Tibial nerve (tissue), 4 donors: Measurements from ENCODE around the gene ANP32B. TPM values are rescaled to one million over a fixed set of nuclear protein-coding genes. Genes with fewer than 3 reads are reported as not detected.
A peak's percentile ranks its signal among the peaks of the same experiment; 100 is the strongest.
"Not testable (repeated sequence)": the region's sequence is repeated elsewhere in the genome, so short reads cannot be mapped to it uniquely, and the experiment has no call there.

ENCODE experiments used
- DNase-seq, 2 donors: peaks; one replicate each; pipeline ENCODE4 v3.0.0-alpha.2; 2019; ENCODE audit warnings: low spot score in 2 of 2
- H3K27ac ChIP-seq, 4 donors: fragments of 200-600 bp; sonication (generic) in 3 of 4; one replicate each; pipeline ENCODE4 v1.5.1; 2017 to 2019; ENCODE audit warnings: mild to moderate bottlenecking in 1 of 4
- H3K27me3 ChIP-seq, 2 donors: fragments of 200-600 bp; sonication (generic) in 1 of 2; one replicate each; pipeline versions ENCODE4 v1.5.1 to v1.6.0; 2017 to 2019
- H3K36me3 ChIP-seq, 3 donors: fragments of 200-600 bp; sonication (generic); one replicate each; pipeline ENCODE4 v1.5.1; 2018 to 2019
- H3K4me1 ChIP-seq, 4 donors: fragments of 200-600 bp; sonication (generic) in 3 of 4; one replicate each; pipeline ENCODE4 v1.5.1; 2017 to 2019
- H3K4me3 ChIP-seq, 4 donors: fragments of 200-600 bp; sonication (generic) in 3 of 4; one replicate each; pipeline ENCODE4 v1.5.1; 2017 to 2019; ENCODE audit warnings: mild to moderate bottlenecking in 1 of 4, moderate library complexity in 1 of 4
- H3K9me3 ChIP-seq, 4 donors: fragments of 200-600 bp; sonication (generic) in 3 of 4; one replicate each; pipeline ENCODE4 v1.5.1; 2017 to 2019
- EP300 ChIP-seq, 2 donors: sonication (generic); formaldehyde crosslinking; IDR thresholded peaks; one replicate each; pipeline ENCODE4 v1.6.1; 2017; ENCODE audit warnings: antibody characterized with exemption in 2 of 2, mild to moderate bottlenecking in 1 of 2
- POLR2A ChIP-seq, 2 donors: fragments of 450-650 bp; IDR thresholded peaks; one replicate each; pipeline ENCODE4 v1.6.1; 2017; ENCODE audit warnings: antibody characterized with exemption in 2 of 2, mild to moderate bottlenecking in 2 of 2, moderate library complexity in 2 of 2
- WGBS, 2 donors: methylation state at CpG; one replicate each; pipeline ENCODE4 v1.1.5; 2018; 5-methylcytosine and 5-hydroxymethylcytosine counted together
- total RNA-seq, 4 donors: library from RNA; depleted of rRNA; stranded (reverse); fragments of >200 nt; gene quantifications; one replicate each; pipeline ENCODE4 v1.1.0, GENCODE V29; 2016
- TF ChIP-seq, protein P1 (sequence below), 5 experiments: fragments of 200-600 bp in 3 of 5; fragments of 450-650 bp in 2 of 5; sonication (generic) in 3 of 5; IDR thresholded peaks; one replicate each; pipeline ENCODE4 v1.5.1; 2016 to 2019; ENCODE audit warnings: antibody characterized with exemption in 5 of 5, mild to moderate bottlenecking in 3 of 5, moderate library complexity in 2 of 5

ANP32B gene
- total RNA-seq, 4 donors from 2014 or later, result 39.0 to 59.4 (median 51.8) TPM

GRCh38 chr9:97944612-97945011, 38.5 kb upstream of the ANP32B start:
- no peak overlapping the region for H3K4me3 ChIP-seq
- H3K9me3 ChIP-seq, result no peaks in the 10 kb centered on the region
- TF ChIP-seq EP300 (IDR thresholded peaks at IDR 0.05) (no peak), POLR2A (IDR thresholded peaks at IDR 0.05) (no peak)
- TF ChIP-seq, protein P1, sequence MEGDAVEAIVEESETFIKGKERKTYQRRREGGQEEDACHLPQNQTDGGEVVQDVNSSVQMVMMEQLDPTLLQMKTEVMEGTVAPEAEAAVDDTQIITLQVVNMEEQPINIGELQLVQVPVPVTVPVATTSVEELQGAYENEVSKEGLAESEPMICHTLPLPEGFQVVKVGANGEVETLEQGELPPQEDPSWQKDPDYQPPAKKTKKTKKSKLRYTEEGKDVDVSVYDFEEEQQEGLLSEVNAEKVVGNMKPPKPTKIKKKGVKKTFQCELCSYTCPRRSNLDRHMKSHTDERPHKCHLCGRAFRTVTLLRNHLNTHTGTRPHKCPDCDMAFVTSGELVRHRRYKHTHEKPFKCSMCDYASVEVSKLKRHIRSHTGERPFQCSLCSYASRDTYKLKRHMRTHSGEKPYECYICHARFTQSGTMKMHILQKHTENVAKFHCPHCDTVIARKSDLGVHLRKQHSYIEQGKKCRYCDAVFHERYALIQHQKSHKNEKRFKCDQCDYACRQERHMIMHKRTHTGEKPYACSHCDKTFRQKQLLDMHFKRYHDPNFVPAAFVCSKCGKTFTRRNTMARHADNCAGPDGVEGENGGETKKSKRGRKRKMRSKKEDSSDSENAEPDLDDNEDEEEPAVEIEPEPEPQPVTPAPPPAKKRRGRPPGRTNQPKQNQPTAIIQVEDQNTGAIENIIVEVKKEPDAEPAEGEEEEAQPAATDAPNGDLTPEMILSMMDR (IDR thresholded peaks at IDR 0.05), result no peak
- DNase-seq, result no peak
- H3K36me3 ChIP-seq, result no peaks in the 10 kb centered on the region
- H3K27me3 ChIP-seq, result no peaks in the 10 kb centered on the region
- WGBS, 2 donors, result 81% methylated on average over 3 of the region's 3 CpGs
- H3K27ac ChIP-seq, result no peak overlapping the region
- H3K4me1 ChIP-seq, result no peaks in the 10 kb centered on the region

DNA sequence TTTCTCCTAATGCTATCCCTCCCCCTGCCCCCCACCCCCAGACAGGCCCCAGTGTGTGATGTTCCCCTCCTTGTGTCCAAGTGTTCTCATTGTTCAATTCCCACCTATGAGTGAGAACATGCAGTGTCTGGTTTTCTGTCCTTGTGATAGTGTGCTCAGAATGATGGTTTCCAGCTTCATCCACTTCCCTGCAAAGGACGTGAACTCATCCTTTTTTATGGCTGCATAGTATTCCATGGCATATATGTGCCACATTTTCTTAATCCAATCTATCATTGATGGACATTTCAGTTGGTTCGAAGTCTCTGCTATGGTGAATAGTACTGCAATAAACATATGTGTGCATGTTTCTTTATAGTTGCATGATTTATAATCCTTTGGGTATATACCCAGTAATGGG, 37.7 kb upstream of the ANP32B start:
- H3K27ac ChIP-seq, H3K9me3 ChIP-seq, DNase-seq, H3K27me3 ChIP-seq, H3K36me3 ChIP-seq, H3K4me3 ChIP-seq, H3K4me1 ChIP-seq: not testable (repeated sequence)
- 87 to 96% methylated on average over 2 of the region's 2 CpGs for WGBS, 2 donors

GRCh38 chr9:97947094-97947493, 36.0 kb upstream of the ANP32B start:
- not testable (repeated sequence) for H3K27ac ChIP-seq, H3K4me3 ChIP-seq, DNase-seq, H3K27me3 ChIP-seq, H3K4me1 ChIP-seq, H3K36me3 ChIP-seq
- peaks cover 0 to 11% (median 0%) of the 10 kb centered on the region in 4 donors for H3K9me3 ChIP-seq
- WGBS, 2 donors, result 40 to 52% methylated on average over 2 of the region's 2 CpGs

DNA sequence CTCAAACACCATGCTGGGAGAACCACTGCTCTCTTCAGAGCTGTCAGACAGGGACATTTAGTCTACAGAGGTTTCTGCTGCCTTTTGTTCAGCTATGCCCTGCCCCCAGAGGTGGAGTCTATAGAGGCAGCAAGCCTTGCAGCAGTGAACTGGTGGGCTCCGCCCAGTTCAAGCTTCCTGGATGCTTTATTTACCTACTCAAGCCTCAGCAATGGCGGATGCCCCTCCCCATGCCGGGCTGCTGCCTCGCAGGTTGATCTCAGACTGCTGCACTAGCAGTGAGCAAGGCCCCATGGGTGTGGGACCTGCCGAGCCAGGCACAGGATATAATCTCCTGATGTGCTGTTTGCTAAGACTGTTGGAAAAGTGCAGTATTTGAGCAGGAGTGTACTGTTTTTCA, 32.3 kb upstream of the ANP32B start:
- 83 to 88% methylated on average over 5 of the region's 5 CpGs for WGBS, 2 donors
- not testable (repeated sequence) for H3K27ac ChIP-seq

GRCh38 chr9:97954550-97954989, 28.6 kb upstream of the ANP32B start:
- Histone ChIP-seq H3K4me1 (peaks cover 0 to 4% (median 0%) of the 10 kb centered on the region in 4 donors), H3K4me3 (no peak overlapping the region), H3K27me3 (no peaks in the 10 kb centered on the region), H3K9me3 (peaks cover 0 to 11% (median 0%) of the 10 kb centered on the region in 4 donors), H3K27ac (no peak overlapping the region), H3K36me3 (no peaks in the 10 kb centered on the region)
- DNase-seq, result peak in 1 of 2 donors; percentile 8
- TF ChIP-seq EP300 (IDR thresholded peaks at IDR 0.05), result no peak
- TF ChIP-seq, protein P1 (IDR thresholded peaks at IDR 0.05), result peak in 4 of 5 experiments; percentile 11 to 48 (median 18)

More for the DNA sequence above, 32.3 kb upstream of the ANP32B start:
- peaks cover 0 to 11% (median 0%) of the 10 kb centered on the region in 4 donors for H3K9me3 ChIP-seq
- not testable (repeated sequence) for H3K4me1 ChIP-seq, H3K27me3 ChIP-seq, DNase-seq, H3K36me3 ChIP-seq, H3K4me3 ChIP-seq

DNA sequence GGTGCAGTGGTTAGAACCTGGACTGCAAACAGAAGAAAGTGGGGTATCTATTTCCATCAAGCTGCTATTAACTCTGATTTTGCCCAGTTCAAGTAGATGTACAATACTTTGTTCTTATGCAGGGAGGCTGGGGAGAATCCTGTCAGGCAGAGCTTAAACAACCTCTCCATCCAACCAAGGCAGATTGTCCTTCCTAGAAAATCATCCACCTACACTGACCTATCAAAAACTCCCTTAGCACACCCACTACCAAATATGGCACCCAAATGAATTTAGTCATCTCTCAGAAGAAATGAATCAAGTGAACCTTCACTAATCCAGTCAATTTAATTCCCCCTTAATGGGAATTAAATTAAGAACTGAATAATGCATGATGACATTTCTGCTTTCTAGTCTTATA, 26.8 kb upstream of the ANP32B start:
- H3K4me1 ChIP-seq, result peaks cover 0 to 4% (median 0%) of the 10 kb centered on the region in 4 donors
- no peak overlapping the region for H3K4me3 ChIP-seq
- no peak for DNase-seq
- no peaks in the 10 kb centered on the region for H3K36me3 ChIP-seq
- H3K27me3 ChIP-seq, result no peaks in the 10 kb centered on the region
- H3K9me3 ChIP-seq, result peaks cover 0 to 3% (median 0%) of the 10 kb centered on the region in 4 donors
- no peak overlapping the region for H3K27ac ChIP-seq
- TF ChIP-seq EP300 (IDR thresholded peaks at IDR 0.05), result no peak
- TF ChIP-seq, protein P1 (IDR thresholded peaks at IDR 0.05), result no peak
- TF ChIP-seq POLR2A (IDR thresholded peaks at IDR 0.05), result no peak
